Measurements from ENCODE around the gene CORO2B.
"Not testable (repeated sequence)": the region's sequence is repeated elsewhere in the genome, so short reads cannot be mapped to it uniquely, and the experiment has no call there.

CORO2B gene

DNA sequence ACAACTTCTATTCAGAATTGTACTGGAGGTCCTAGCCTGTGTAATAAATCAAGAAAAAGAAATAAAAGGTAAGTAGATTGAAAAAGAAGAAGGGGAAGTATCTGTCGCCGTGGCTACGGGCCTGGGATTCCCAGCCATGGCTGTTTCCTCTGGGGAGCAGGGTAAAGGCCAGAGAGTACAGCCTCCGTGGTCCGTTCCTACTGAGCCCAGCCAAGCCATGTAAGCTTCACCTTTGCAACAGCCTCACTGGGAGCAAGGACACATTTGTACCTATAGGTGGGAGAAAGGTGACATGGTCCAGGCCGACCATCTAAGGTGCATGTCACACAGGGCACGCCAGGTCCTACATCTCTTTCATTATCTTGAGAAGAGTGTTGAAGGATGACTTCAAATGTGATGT, 170.6 kb downstream of the CORO2B start:
- no peak for DNase-seq

DNA sequence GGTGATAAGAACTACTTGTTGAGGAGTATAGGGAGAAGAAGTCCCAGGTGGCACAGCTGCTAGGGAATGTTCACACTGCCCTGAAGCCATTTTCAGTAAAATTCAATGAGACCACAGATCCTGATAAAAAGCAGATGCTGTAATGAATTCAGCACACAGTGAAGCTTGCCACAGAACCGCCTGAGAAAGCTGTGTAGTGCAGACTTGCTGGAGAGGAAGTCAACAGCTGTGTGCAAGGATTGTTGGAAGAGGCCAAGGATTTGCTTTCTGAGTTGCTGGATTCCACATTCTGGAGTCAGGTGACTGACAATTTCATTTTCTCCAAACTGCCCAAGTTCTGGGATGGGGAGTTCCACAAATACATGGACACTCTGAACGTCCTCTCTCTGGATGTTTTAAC, 171.0 kb downstream of the CORO2B start:
- DNase-seq: no peak

DNA sequence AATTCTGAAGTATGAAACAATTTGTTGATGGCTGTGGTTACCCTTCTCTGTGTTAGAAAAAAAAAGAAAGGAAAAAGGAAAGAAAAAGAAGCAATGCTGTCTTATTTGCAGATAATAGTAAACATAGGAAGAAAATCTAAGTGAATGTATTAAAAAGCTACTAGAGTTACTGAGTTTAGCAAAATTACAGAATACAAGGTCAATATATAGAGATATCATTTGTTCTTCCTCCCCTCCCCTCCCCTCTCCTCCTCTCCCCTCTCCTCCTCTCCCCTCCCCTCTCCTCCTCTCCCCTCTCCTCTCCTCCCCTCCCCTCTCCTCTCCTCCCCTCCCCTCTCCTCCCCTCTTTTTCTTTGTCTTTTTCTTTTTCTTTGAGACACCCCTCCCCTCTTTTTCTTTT, 172.8 kb downstream of the CORO2B start:
- DNase-seq: no peak

DNA sequence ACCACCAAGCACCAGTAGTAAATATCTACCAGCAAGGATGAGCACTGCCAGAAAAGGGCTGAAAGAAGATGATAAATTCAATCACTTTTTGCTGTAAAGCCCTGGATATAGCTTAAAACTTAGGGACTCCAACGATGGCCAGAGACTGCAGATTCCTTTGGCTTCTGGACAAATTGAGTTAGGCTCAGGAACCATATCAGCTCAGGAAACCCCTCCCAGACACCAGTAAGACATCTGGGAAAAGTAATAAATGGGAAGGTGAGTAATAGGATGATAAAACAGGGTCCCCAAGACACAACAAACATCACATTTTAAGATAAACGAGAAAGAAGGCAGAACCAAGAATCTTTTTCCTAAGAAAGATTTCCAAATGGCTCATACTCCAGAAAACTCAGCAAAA, 176.9 kb downstream of the CORO2B start:
- DNase-seq: no peak

DNA sequence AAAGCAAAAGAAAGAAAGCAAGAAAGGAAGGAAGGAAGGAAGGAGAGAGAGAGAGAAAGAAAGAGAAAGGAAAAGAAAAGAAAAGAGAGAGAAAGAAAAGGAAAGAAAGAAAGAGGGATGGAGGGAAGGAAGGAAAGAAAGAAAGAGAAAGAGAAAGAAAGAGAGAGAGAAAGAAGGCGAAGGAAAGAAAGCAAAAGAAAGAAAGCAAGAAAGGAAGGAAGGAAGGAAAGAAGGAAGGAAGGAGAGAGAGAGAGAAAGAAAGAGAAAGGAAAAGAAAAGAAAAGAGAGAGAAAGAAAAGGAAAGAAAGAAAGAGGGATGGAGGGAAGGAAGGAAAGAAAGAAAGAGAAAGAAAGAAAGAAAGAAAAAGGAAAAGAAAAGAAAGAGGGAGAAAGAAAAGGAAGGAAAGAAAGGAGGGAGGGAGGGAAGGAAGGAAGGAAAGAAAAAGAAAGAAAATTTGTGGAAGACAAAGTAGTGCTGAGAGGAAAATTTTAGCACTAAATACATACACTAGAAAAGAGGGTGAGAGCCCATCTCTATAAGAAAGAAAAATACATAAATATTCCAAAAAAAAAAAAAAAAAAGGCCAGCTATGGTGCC, 181.3 kb downstream of the CORO2B start:
- not testable (repeated sequence) for DNase-seq

DNA sequence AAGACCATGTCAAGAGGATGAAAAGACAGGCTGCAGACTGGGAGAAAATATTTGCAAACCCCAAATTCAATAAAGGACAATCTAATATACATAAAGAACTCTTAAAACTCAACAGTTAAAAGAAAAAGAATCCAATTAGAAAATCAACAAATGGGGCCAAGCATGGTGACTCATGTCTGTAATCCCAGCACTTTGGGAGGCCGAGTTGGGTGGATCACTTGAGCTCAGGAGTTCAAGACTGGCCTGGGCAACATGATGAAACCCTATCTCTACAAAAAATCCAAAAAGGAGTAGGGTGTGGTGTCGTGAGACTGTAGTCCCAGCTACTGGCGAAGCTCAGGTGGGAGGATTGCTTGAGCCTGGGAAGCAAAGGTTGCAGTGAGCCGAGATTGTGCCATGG, 184.3 kb downstream of the CORO2B start:
- no peak for DNase-seq

DNA sequence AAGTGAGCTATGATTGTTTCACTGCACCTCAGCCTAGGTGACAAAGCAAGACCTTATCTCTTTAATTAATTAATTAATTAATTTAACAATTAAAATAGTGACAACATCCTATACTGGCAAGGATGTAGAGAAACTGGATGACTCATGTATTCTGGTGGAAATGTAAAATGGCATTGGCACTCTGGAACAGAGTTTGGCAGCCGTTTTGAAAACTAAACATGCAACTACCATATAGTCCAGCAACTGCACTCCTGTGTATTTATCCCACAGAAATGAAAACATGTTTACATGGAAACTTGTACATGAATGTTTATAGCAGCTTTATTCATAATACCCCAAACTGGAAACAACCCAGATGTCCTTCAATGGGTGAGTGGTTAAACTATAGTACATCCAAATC, 185.3 kb downstream of the CORO2B start:
- DNase-seq: no peak

DNA sequence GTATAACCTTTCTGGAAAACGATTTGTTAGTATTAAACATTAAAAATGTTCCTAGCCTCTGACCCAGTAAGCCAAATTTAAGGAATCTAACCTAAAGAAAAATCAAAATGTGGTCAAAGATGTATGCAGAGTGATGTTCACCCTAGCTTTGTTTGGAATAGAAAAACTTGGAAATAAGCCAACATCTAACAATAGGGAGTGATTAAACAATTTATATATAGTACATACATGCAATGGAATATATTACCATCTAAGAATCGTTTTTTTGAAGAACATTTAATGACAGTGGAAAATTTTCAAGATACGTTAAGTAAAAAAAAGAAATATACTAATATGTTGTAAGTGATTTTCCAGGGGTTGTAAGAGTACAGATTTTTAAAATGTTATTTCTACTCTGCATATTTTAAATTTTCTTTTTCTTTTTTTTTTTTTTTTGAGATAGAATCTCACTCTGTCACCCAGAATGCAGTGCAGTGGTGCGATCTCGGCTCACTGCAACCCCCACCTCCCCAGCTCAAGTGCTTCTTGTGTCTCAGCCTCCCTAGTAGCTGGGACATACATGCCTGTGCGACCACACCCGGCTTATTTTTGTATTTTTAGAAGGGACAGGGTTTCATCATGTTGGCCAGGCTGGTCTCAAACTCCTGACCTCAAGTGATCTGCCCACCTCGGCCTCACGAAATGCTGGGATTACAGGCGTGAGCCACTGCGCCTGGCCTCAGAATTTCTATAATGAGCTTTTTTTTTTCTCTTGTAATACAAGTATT, 187.0 kb downstream of the CORO2B start:
- no peak for DNase-seq

DNA sequence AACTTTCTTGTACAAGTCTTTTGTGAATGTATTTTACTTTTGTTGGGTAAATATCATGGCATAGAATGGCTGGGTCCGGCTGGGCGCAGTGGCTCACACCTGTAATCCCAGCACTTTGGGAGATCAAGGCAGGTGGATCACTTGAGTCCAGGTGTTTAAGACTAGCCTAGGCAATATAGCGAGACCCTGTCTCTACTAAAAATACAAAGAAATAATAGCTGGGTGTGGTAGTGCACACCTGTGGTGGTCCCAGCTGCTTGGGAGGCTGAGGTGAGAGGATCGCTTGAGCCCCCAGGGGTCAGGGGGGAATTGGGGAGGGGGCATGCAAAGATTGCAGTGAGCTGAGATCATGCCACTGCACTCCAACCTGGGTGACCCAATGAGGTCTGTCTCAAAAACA, 189.0 kb downstream of the CORO2B start:
- DNase-seq: no peak

DNA sequence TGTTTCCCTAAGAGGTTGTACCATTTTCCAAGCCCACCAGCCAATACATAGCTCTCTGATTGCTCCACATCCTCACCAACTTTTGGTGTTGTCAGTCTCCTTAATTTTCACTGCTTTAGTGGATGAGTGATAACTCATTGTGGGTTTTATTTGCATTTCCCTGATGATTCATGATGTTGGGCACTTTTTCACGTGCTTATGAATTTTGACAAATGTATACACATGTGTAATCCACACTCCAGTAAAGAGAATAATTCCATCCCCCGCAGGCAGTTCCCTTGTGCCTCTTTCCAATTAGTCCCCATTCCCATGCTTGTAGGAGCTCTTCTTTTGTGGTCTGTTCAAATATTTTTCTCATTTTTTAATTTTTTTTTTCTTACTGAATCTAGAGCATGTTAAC, 189.5 kb downstream of the CORO2B start:
- no peak for DNase-seq

DNA sequence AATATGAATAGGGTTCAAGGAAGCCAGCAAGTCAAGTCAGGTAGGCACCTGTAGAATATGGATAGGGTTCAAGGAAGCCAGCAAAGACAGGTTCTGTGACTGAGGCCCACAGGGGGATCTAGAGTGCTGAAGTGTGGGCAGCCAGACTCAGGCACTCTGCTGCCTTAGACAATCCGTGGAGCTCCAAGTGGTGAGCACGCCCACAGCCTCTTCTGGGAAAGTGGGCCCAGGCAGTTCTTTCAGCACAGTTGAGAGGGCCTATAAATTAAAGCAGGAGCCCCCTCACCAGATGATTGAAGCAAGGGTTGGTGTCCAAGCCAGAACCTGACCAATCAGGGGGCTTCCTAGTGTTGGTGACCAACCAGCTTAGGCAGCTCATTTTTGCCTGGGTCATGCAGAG, 190.9 kb downstream of the CORO2B start:
- DNase-seq: no peak

DNA sequence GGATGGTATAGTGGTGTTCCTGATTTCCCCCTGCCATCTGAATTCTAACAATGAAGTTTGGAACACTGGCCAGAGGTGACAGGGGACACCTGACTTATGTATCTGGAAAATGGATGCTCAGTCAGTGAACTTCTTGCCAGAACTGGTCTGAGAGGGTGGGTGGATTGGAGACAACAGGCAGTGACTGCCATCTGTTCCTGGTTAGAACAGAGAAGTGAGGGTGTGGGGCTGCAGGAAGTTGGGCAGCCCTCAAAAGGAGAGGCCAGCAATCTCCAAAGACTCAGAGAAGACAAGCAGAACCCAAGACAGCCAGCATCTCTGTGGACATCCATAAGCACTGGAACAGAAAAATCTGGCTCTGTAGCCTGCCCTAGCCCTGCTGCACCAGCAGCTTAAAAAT, 191.4 kb downstream of the CORO2B start:
- DNase-seq: no peak

DNA sequence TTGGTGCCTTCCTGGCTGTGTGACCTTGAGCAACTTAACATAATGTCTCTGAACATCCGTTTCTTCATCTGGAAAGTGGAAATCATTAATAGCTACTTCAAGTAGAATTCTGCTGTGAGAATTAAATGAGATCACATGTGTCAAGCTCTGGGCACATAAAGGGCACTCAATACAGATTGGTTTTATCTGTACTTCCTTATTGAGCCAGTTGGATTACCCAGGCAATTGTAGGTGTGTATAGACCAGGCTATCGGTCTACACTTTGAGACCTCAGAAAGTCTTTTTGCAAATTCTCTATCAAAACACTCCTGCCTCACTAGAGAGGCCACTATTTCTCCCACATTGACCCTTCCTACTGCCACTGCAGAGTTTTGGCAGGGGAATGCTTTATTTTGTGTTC, 194.2 kb downstream of the CORO2B start:
- DNase-seq: no peak

DNA sequence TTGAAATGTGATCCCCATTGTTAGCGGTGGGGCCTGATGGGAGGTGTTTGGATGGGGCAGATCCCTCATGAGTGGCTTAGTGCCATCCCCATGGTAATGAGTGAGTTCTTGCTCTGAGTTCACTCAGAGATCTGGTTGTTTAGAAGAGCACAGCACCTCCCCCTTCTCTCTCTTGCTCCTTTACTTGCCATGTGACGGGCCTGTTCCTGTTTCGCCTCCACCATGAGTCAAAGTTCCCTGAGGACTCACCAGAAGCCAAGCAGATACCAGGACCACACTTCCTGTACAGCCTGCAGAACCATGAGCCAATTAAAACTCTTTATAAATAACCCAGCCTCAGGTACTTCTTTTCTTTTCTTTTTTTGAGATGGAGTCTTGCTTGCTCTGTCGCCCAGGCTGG, 195.3 kb downstream of the CORO2B start:
- no peak for DNase-seq

DNA sequence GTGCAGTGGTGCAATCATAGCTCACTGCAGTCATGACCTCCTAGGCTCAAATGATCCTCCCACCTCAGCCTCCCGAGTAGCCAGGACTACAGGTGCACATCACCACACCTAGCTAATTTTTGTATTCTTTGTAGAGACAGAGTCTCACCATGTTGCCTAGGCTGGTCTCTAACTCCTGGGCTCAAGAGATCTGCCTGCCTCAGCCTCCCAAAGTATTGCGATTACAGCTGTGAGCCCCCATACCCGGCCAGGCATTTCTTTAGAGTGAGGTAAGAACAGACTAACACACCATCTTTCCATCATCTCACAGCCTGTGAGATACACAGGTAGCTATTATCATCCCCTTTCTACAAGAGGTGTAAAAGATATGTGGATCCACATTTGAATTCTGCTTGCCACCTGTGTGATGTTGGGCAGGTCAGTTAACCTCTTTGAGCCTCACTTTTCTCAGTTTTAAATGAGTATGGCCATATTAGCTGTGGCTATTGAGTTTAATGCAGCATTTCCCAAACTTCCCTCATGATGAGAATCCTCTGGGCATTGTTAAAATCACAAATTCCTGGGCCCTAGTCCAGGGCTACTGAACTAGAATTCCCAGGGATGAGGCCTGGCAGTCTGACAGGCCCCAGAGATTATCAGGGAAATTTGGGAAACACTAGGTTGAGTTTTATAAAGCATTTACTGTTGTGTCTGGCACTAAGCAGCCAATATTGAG, 195.9 kb downstream of the CORO2B start:
- DNase-seq: no peak

DNA sequence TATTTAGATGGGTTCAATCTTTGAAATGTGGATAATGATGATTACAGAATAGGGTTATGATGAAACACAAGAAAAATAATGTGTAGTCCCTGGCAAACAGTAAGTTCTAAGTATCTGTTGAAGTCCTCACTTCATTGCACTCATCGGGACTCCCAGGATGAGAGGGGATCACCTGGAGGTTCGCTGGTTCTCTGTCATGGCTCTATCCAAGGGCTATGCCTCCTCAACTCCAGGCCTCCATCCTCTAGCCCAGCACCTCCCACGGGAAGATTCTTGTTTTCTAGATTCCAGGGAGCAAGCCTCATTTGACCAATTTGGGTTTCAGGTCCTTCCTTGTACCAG, 196.4 kb downstream of the CORO2B start:
- DNase-seq: no peak

DNA sequence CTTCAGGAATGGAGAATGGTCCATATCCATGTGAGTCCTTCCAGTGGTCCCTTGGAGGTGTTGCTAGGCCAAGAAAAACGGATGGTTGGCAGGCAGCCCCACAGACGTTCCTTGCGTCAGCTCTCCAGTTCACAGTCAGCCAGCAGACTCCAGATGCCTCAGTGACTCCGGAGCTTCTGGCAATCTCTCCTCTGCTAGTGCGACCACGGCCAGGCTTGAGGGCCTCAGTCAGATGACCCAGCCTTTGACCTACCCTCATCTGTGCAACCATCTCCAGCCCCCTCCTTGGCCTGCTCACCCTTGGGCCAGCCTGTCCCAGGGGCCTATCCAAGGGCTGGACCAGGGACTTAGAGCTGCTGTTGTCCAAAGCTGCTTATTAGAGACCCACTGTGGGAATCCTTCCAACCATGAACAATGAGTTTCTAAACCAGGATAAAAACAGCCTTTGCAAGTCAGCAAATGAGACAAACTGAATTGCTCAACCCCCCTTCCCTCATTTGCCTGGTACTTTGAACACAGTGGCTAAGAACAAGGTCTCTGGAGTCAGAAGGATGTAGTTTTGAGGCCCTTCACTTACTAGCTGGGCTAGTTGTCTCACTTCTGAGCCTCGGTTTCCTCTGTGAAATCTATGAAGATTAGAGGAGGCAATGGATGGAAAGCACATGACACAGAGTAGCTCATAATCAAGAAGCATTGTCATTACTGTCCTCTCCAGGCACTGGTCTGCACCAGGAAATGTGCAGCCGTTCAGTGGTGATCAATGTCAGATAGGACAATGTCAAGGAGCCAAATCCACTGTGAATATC, 197.1 kb downstream of the CORO2B start:
- DNase-seq: no peak

DNA sequence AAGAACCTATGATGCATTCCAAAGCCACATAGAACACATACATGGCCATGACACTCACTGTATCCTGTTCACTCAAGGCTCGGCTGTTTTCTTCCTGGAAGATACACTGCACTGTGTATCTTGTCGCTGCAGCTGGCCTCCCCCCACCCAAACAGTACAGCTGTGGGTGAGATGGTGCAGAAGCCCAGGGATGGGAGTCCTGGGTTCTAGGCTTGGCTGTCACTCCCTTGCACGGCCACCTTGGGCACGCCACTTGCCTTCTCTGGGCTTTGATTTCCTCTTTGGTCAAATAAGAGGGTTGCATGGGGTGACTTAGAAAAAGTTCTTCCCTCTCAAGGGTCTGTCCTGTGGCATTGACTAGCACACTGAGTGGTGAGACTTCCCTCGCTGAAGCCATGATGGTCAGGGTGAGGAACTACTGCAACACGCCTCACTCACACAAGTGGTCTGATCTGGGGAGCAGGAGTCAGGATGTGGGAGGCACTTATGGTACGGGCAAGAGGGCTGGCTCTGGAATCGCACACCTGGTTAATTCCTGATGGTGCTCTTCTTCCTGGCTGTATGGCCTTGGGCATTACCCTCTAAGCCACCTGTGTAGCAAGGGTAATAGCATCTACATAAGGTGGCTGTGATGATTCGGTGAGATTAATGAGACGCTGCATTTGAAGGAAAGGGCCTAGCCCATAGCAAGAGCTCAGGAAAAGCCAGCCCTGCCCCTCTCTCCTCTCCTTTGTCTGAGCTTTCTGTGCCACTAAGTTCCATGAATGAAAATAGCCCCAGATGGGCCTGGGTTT, 197.9 kb downstream of the CORO2B start:
- DNase-seq: no peak
